Kidney (tissue), 14 donors: ENCODE results near the gene DGKG. TPM values are rescaled to one million over a fixed set of nuclear protein-coding genes. Genes with fewer than 3 reads are reported as not detected.

Experiments
- DNase-seq, 5 donors: peaks; one replicate each; pipeline ENCODE4 v3.0.0-alpha.2; 2013 to 2020
- FAIRE-seq: peaks from 2 replicates; lab custom pipeline; 2012; peaks lifted over from hg19 to GRCh38; lab: Jason Lieb, UNC
- H3K27ac ChIP-seq, 2 donors: one replicate each; pipeline ENCODE4 v1.7.0; 2013; ENCODE audit warnings: low read depth in 2 of 2, low read length in 2 of 2, inconsistent platforms in 1 of 2
- H3K27me3 ChIP-seq: one replicate; pipeline ENCODE4 v1.7.1; 2013; ENCODE audit warnings: low read length, inconsistent platforms; ENCODE audit not compliant: control insufficient read depth, insufficient read depth
- H3K36me3 ChIP-seq, 3 donors: one replicate each; pipeline versions ENCODE4 v1.7.0 to v1.7.1; 2013; ENCODE audit warnings: low read length in 3 of 3, control low read depth in 1 of 3, inconsistent platforms in 1 of 3; ENCODE audit not compliant: insufficient read depth in 3 of 3, control insufficient read depth in 2 of 3
- H3K4me1 ChIP-seq, 3 donors: one replicate each; pipeline versions ENCODE4 v1.7.0 to v1.7.1; 2013; ENCODE audit warnings: low read length in 3 of 3, inconsistent platforms in 1 of 3, low read depth in 1 of 3; ENCODE audit not compliant: control insufficient read depth in 2 of 3, insufficient read depth in 2 of 3
- H3K4me3 ChIP-seq, 3 donors: one replicate each; pipeline versions ENCODE4 v1.7.0 to v1.8.1; 2013; ENCODE audit warnings: low read length in 3 of 3, control low read depth in 1 of 3, inconsistent platforms in 1 of 3
- H3K9ac ChIP-seq, 3 donors: one replicate each; pipeline versions ENCODE4 v1.7.0 to v1.7.1; 2013; ENCODE audit warnings: low read length in 3 of 3, control low read depth in 1 of 3, inconsistent platforms in 1 of 3
- H3K9me3 ChIP-seq, 3 donors: one replicate each; pipeline versions ENCODE4 v1.7.0 to v1.7.1; 2013; ENCODE audit warnings: low read length in 3 of 3, control low read depth in 1 of 3, inconsistent platforms in 1 of 3; ENCODE audit not compliant: control insufficient read depth in 2 of 3, insufficient read depth in 1 of 3
- CTCF ChIP-seq: IDR thresholded peaks from 3 replicates; pipeline ENCODE4 v1.5.1; 2012; ENCODE audit warnings: mild to moderate bottlenecking, moderate library complexity, borderline replicate concordance; ENCODE audit not compliant: insufficient read depth; ENCODE audit errors: extremely low read depth
- intact Hi-C: fragments of 100-400 bp; cut with DNase I; formaldehyde crosslinking; loops from one replicate; pipeline ENCODE4 v1.11.1; 2022
- polyA plus RNA-seq: library from polyadenylated mRNA; stranded (reverse); fragments of 350-450 nt; fragmentation: Illumina TruSeq; extraction: RNeasy Lipid Tissue Mini Kit (QIAGEN cat#74804); gene quantifications from one replicate; pipeline ENCODE4 v1.2.3, GENCODE V29; 2014; ENCODE audit warnings: low read depth, low replicate concordance; ENCODE audit not compliant: insufficient read depth
- total RNA-seq: library from RNA; stranded (reverse); fragmentation: NEBNext Ultra II Directional; extraction: Animal tissue kit (Norgen Biotek cat#: 25700); gene quantifications from one replicate; pipeline ENCODE4 v1.2.1, GENCODE V29; 2021
- donor health status: control.
- donor health status: control.
- donor health status: control.
- donor health status: control.
- donor health status: control.
- donor health status: DM: yes; HTN: yes; CAD: no.
- donor health status: Normal renal cell carcinoma (clear cell type).

Gene DGKG
- total and polyA plus RNA-seq, 2 donors from 2014 or later, result 0.95 to 11.4 TPM

- Histone ChIP-seq H3K9me3 (no peaks in the 10 kb centered on the region), H3K4me3 (no peak overlapping the region), H3K4me1 (no peaks in the 10 kb centered on the region), H3K36me3 (no peaks in the 10 kb centered on the region), H3K27me3 (no peaks in the 10 kb centered on the region), H3K9ac (no peak overlapping the region), H3K27ac (no peak overlapping the region)
- no peak for TF ChIP-seq CTCF
- intact Hi-C loops, result no loop called here
- FAIRE-seq (no peak), DNase-seq (no peak)
Measured at GRCh38 chr3:186342197-186342596, 19.8 kb downstream of the DGKG start.

GRCh38 chr3:186340204-186340603 lies 21.8 kb downstream of the DGKG start:
- no peak overlapping the region for H3K4me3 ChIP-seq
- H3K9me3 ChIP-seq, result no peaks in the 10 kb centered on the region
- H3K9ac ChIP-seq, result no peak overlapping the region
- H3K27ac ChIP-seq, result no peak overlapping the region
- no peak for TF ChIP-seq CTCF
- no peak for FAIRE-seq
- no peaks in the 10 kb centered on the region for H3K4me1 ChIP-seq
- H3K27me3 ChIP-seq, result no peaks in the 10 kb centered on the region
- no peak for DNase-seq
- intact Hi-C loops, result no loop called here
- no peaks in the 10 kb centered on the region for H3K36me3 ChIP-seq

- intact Hi-C loops, result no loop called here
- Histone ChIP-seq H3K27me3 (no peaks in the 10 kb centered on the region), H3K9me3 (no peaks in the 10 kb centered on the region), H3K36me3 (no peaks in the 10 kb centered on the region), H3K4me3 (no peak overlapping the region), H3K4me1 (no peaks in the 10 kb centered on the region), H3K9ac (no peak overlapping the region), H3K27ac (no peak overlapping the region)
- DNase-seq, result no peak
- FAIRE-seq, result no peak
- no peak for TF ChIP-seq CTCF
Measured at GRCh38 chr3:186339180-186339918, 22.7 kb downstream of the DGKG start.

GRCh38 chr3:186333256-186333655 lies 28.8 kb downstream of the DGKG start:
- no peak overlapping the region for H3K4me3 ChIP-seq
- no peaks in the 10 kb centered on the region for H3K27me3 ChIP-seq
- TF ChIP-seq CTCF, result no peak
- no peak for FAIRE-seq
- intact Hi-C loops, result no loop called here
- no peaks in the 10 kb centered on the region for H3K9me3 ChIP-seq
- no peaks in the 10 kb centered on the region for H3K36me3 ChIP-seq
- no peak for DNase-seq
- no peak overlapping the region for H3K27ac ChIP-seq
- no peak overlapping the region for H3K9ac ChIP-seq
- no peaks in the 10 kb centered on the region for H3K4me1 ChIP-seq
